T-helper 2 cell treated with Interferon-gamma antibody and Interleukin-4, amounts not matched to agents 100 ng/mL and 5 ng/mL, for 36 hours (primary cell): ENCODE results near the gene FLACC1. TPM values are rescaled to one million over a fixed set of nuclear protein-coding genes. Genes with fewer than 3 reads are reported as not detected.
"Not testable (repeated sequence)": the region's sequence is repeated elsewhere in the genome, so short reads cannot be mapped to it uniquely, and the experiment has no call there.

Experiments used
- intact Hi-C: fragments of 100-400 bp; cut with micrococcal nuclease; formaldehyde crosslinking; loops from one replicate; pipeline ENCODE4 v1.15.1; 2023
- total RNA-seq: library from RNA; stranded (reverse); gene quantifications from 2 replicates; pipeline ENCODE4 v1.2.3, GENCODE V29; 2022

The FLACC1 gene
- total RNA-seq, result 1.1 and 1.3 TPM in 2 replicates

DNA sequence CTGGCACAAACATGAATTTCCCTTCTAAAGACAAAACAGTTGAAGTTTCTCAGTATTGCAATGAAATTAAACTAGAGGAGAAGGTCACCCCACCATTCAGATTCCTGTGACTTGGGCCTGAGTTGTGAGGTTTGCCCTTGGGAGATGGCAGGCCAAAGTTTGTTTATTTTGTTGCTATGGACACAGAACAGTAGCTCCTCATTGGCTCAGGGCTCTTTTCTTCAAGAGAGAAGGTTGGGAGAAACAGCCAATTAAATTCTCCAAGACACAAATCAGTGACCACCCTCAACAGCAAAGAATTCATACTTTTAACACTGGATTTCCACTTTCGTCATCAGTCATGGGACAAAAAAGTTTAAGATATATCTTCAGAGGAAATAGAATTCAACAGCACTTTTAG, at the start of gene FLACC1:
Gene FLACC1, minus strand, starts transcription at position 125 of the 400 bp plus-strand sequence. CDS start 5,941 bp downstream, outside the sequence.
- intact Hi-C loops, result no loop called here

- intact Hi-C loops, result loop anchor here (2.0 kb wide), 1 partner anchor 45 kb away; the partner anchor contains the start of genes STRADB and TRAK2
Observed at GRCh38 chr2:201406077-201406662, 49.0 kb upstream of the FLACC1 start.

DNA sequence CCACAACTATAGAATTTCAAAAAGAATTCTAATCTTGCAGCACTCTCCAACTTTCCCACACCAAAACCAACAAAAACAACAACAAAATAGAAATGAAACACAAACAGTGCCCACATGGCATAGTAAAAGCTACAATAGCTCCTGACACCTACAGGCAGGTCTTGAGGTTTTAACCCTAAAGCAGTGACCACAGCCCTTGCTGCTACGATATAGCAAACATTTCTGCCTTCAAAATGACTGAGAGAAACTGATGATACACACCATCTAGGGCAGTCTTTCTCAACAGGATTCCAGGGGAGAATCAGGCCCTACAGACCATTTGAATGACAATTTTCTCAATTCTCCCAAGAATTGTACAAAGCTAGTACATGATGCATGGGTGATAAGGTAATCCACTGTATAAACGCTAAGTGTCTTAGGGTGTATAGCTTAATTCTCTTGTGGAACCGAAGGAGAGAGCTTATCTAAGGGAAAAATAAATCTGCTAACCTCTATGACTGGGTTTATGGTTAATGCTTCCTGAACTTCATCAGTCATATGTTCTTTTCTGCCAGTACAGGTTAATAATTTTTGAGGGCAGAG, 47.6 kb upstream of the FLACC1 start:
- intact Hi-C loops, result no loop called here

DNA sequence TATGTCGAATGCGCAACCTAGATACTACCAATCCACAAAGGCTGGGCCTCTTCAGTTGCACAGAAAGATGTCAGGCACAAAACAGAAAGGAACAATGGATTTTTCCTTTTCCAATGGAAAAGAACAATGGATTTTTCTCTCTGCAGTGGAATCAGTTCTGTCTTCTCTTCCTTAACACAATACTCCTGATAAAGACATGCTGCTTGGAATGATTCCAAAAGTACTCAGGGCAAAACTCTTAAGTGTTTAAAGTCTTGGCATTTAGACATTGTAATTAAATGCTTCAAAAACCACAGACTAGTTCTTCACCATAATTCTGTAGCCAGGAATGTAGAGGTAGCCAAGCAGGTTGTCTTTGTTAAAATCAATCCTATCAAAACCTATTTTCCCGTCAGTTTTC, 46.7 kb upstream of the FLACC1 start:
- intact Hi-C loops, result no loop called here

GRCh38 chr2:201402651-201403562, 45.8 kb upstream of the FLACC1 start:
- intact Hi-C loops, result no loop called here

DNA sequence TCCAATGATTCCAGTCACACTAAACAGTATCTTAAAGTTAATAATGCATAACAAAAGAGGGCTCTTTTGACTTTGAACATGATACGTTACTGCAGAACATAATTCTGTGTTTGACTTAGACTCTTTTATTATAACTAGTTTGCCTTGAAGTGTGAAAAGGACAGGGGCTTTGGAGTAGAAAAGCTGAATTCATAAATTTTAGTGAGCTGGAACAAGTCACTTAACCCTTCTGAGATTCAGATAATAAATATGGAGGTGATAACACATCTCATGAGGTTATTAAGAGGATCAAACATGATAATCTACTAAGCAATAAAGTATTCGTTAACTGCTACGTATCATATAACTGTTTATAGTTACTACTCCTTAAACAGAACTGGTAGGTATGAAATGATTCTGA, 44.7 kb upstream of the FLACC1 start:
- intact Hi-C loops, result no loop called here

- intact Hi-C loops, result no loop called here
Observed at GRCh38 chr2:201396595-201396994, 39.5 kb upstream of the FLACC1 start.

- intact Hi-C loops, result no loop called here
Observed at GRCh38 chr2:201383136-201383535, 26.0 kb upstream of the FLACC1 start.

GRCh38 chr2:201378496-201379397, 21.6 kb upstream of the FLACC1 start:
- intact Hi-C loops, result no loop called here

- intact Hi-C loops, result no loop called here
Observed at GRCh38 chr2:201377218-201377617, 20.1 kb upstream of the FLACC1 start.

GRCh38 chr2:201369775-201370174, 12.6 kb upstream of the FLACC1 start:
- intact Hi-C loops, result no loop called here

GRCh38 chr2:201369318-201369717, 12.2 kb upstream of the FLACC1 start:
- intact Hi-C loops, result not testable (repeated sequence)

DNA sequence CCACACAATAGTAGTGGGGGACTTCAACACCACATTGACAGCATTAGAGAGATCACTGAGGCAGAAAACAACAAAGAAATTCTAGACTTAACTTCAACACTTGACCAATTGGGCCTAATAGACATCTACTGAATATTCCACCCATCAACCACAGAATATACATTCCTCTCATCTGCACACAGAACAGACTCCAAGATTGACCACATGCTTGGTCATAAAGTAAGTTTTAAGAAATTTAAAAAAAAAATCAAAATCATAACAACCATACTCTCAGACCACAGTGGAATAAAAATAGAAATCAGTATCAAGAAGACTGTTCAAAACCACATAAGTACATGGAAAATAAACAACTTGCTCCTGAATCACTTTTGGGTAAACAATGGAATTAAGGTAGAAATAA, 9.0 kb upstream of the FLACC1 start:
- intact Hi-C loops, result no loop called here

DNA sequence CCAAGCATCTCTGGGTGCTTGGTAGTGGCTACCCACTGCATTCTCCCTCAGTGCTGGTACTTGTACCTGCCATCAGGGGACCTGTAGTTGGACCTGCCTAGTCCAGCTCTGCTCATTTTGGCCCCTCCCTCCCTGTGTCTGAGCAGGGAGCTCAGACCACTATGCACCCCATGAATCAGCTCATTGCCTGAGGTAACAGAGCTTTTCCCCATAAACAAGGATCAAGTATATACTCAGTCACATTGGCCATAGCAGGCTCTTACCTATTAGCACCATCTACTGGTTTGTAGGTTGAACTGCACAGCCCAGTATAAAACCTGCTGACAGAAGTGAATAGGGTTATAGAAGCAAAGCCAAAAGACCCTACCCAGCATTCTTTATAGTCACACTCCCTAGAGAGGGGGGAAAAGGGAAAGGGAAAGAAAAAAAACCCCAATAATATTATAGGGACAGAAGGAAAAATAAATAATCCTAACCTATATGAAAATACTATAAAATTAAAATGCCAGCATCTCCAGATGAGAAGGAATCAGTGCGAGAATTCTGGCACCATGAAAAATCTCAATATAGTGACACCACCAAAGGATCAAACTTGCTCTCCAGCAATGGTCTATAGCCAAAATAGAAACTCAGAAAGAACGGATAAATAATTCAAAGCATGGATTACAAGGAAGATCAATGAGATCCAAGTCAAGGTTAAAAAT, 6.9 kb upstream of the FLACC1 start:
- intact Hi-C loops, result loop anchor here (1.0 to 2.0 kb wide), 2 partner anchors 128 to 179 kb away; no protein-coding TSS in a partner anchor

- intact Hi-C loops, result no loop called here
Observed at GRCh38 chr2:201362396-201362795, 5.3 kb upstream of the FLACC1 start.

DNA sequence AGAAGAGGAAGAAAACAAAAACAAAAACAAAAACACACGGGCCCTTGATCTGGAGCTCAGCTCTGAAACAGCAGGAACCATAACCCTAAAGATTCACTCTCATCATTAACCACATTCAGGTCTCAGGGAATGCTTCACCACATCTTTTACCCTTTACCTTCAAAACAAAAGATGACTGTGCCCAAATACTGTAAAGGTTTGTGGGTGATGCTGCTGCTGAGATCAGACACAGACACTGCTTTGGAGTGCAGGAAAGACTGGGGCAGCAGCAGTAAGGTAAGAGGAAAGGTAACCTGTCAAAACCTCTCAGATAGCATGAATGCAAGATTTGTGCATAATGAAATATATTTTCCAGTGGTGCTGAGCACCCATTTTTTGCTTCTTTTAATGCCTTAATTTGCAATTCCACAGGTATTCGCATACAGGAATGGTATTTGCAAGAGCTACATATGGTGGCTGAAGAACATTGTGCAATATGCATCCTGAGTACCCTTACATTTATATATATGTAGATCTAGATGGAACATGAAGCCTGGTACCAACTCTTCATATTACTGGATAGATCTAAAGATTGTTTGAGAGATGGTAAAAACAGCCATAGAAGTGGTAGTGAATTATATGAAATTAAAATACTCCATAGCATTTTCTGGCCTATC, 4.1 kb upstream of the FLACC1 start:
- intact Hi-C loops, result no loop called here

GRCh38 chr2:201360256-201360655, 3.1 kb upstream of the FLACC1 start:
- intact Hi-C loops, result no loop called here

GRCh38 chr2:201358684-201359083, 1.5 kb upstream of the FLACC1 start:
- intact Hi-C loops, result no loop called here

- intact Hi-C loops, result no loop called here
Observed at GRCh38 chr2:201353116-201353515, 4.0 kb downstream of the FLACC1 start.

GRCh38 chr2:201350879-201351278, 6.3 kb downstream of the FLACC1 start:
- intact Hi-C loops, result no loop called here
